CD4-positive, alpha-beta T cell treated with Interleukin-17A for 1 hour (primary cell): ENCODE measurements around the gene MACROD2.

Source experiments
- DNase-seq: peaks from one replicate; pipeline ENCODE4 v3.0.0-alpha.2; 2020

The MACROD2 gene

GRCh38 chr20:15812696-15813095 lies 1817.4 kb downstream of the MACROD2 start:
- no peak for DNase-seq

GRCh38 chr20:15814360-15814759 lies 1819.0 kb downstream of the MACROD2 start:
- no peak for DNase-seq

GRCh38 chr20:15814911-15815310 lies 1819.6 kb downstream of the MACROD2 start:
- DNase-seq, result no peak

- no peak for DNase-seq
These were observed 1822.0 kb downstream of the MACROD2 start for GRCh38 chr20:15817351-15817750.

GRCh38 chr20:15818651-15819071 lies 1823.3 kb downstream of the MACROD2 start:
- DNase-seq, result no peak

GRCh38 chr20:15823718-15824117 lies 1828.4 kb downstream of the MACROD2 start:
- DNase-seq, result no peak

GRCh38 chr20:15827628-15828027 lies 1832.3 kb downstream of the MACROD2 start:
- no peak for DNase-seq

- no peak for DNase-seq
These were observed 1835.9 kb downstream of the MACROD2 start for GRCh38 chr20:15831201-15831600.

GRCh38 chr20:15832512-15832911 lies 1837.2 kb downstream of the MACROD2 start:
- DNase-seq, result no peak

- DNase-seq, result no peak
These were observed 1839.5 kb downstream of the MACROD2 start for GRCh38 chr20:15834857-15835256.

- DNase-seq, result no peak
These were observed 1840.5 kb downstream of the MACROD2 start for GRCh38 chr20:15835811-15836210.

- no peak for DNase-seq
These were observed 1841.3 kb downstream of the MACROD2 start for GRCh38 chr20:15836634-15837033.

- DNase-seq, result no peak
These were observed 1842.2 kb downstream of the MACROD2 start for GRCh38 chr20:15837563-15837962.

GRCh38 chr20:15838466-15838865 lies 1843.2 kb downstream of the MACROD2 start:
- no peak for DNase-seq

GRCh38 chr20:15840636-15841301 lies 1845.5 kb downstream of the MACROD2 start:
- DNase-seq, result no peak

- no peak for DNase-seq
These were observed 1847.6 kb downstream of the MACROD2 start for GRCh38 chr20:15842872-15843271.

GRCh38 chr20:15843777-15844176 lies 1848.5 kb downstream of the MACROD2 start:
- DNase-seq, result no peak

GRCh38 chr20:15847196-15847784 lies 1852.0 kb downstream of the MACROD2 start:
- no peak for DNase-seq

GRCh38 chr20:15848126-15848525 lies 1852.8 kb downstream of the MACROD2 start:
- DNase-seq, result no peak

GRCh38 chr20:15848995-15849610 lies 1853.8 kb downstream of the MACROD2 start:
- no peak for DNase-seq

- DNase-seq, result no peak
These were observed 1856.4 kb downstream of the MACROD2 start for GRCh38 chr20:15851576-15852215.

GRCh38 chr20:15854911-15855310 lies 1859.6 kb downstream of the MACROD2 start:
- no peak for DNase-seq

GRCh38 chr20:15857173-15857784 lies 1862.0 kb downstream of the MACROD2 start:
- no peak for DNase-seq
